DND-41 (cell line): Measurements from ENCODE around the gene NUP188.

Source experiments
- CTCF ChIP-seq: IDR thresholded peaks from 2 replicates; pipeline ENCODE4 v1.5.1; 2012; ENCODE audit warnings: borderline replicate concordance, low read length, moderate library complexity, mild to moderate bottlenecking; ENCODE audit not compliant: poor library complexity, severe bottlenecking; ENCODE audit errors: extremely low read depth
- EZH2 ChIP-seq: IDR thresholded peaks from 3 replicates; pipeline ENCODE4 v1.6.1; 2012; ENCODE audit warnings: borderline replicate concordance, low read depth, mild to moderate bottlenecking, moderate library complexity, low read length, inconsistent platforms; ENCODE audit not compliant: severe bottlenecking

- no peak for TF ChIP-seq CTCF
- TF ChIP-seq EZH2: no peak
These were observed 92.7 kb downstream of the NUP188 start for GRCh38 chr9:129040113-129040643.
